Tibial nerve (tissue), 4 donors: ENCODE data around the gene TMEM17.

Source experiments
- CTCF ChIP-seq, 5 experiments: fragments of 200-600 bp in 3 of 5; fragments of 450-650 bp in 2 of 5; sonication (generic) in 3 of 5; IDR thresholded peaks; one replicate each; pipeline ENCODE4 v1.5.1; 2016 to 2019; ENCODE audit warnings: antibody characterized with exemption in 5 of 5, mild to moderate bottlenecking in 3 of 5, moderate library complexity in 2 of 5
- EP300 ChIP-seq, 2 donors: sonication (generic); formaldehyde crosslinking; IDR thresholded peaks; one replicate each; pipeline ENCODE4 v1.6.1; 2017; ENCODE audit warnings: antibody characterized with exemption in 2 of 2, mild to moderate bottlenecking in 1 of 2
- POLR2A ChIP-seq, 2 donors: fragments of 450-650 bp; IDR thresholded peaks; one replicate each; pipeline ENCODE4 v1.6.1; 2017; ENCODE audit warnings: antibody characterized with exemption in 2 of 2, mild to moderate bottlenecking in 2 of 2, moderate library complexity in 2 of 2

- TF ChIP-seq POLR2A (IDR thresholded peaks at IDR 0.05) (no peak), CTCF (IDR thresholded peaks at IDR 0.05) (no peak), EP300 (IDR thresholded peaks at IDR 0.05) (no peak)
These were observed 41.9 kb upstream of the TMEM17 start for GRCh38 chr2:62547854-62548253.
